HFFc6 (cell line): ENCODE measurements around the gene SLC47A1. TPM values are rescaled to one million over a fixed set of nuclear protein-coding genes. Genes with fewer than 3 reads are reported as not detected.
A peak's percentile ranks its signal among the peaks of the same experiment; 100 is the strongest.
"Not testable (repeated sequence)": the region's sequence is repeated elsewhere in the genome, so short reads cannot be mapped to it uniquely, and the experiment has no call there.

Experiments used
- DNase-seq: peaks from one replicate; pipeline ENCODE4 v3.0.0-alpha.2; 2018
- H3K27ac Mint-ChIP-seq: 2 replicates; pipeline ENCODE4 v1.8.0; 2020; ENCODE audit warnings: mild to moderate bottlenecking, mixed read lengths
- H3K27me3 Mint-ChIP-seq: 2 replicates; pipeline ENCODE4 v1.8.0; 2021; ENCODE audit warnings: mild to moderate bottlenecking, moderate library complexity, mixed read lengths; ENCODE audit not compliant: insufficient read depth
- H3K36me3 Mint-ChIP-seq: 2 replicates; pipeline ENCODE4 v1.8.0; 2021; ENCODE audit warnings: low read depth, mixed read lengths
- H3K4me1 Mint-ChIP-seq: 2 replicates; pipeline ENCODE4 v1.8.0; 2020; ENCODE audit warnings: low read depth, mixed read lengths
- H3K4me3 Mint-ChIP-seq: 2 replicates; pipeline ENCODE4 v1.8.0; 2020; ENCODE audit warnings: mild to moderate bottlenecking, moderate library complexity, mixed read lengths
- H3K9me3 Mint-ChIP-seq: 2 replicates; pipeline ENCODE4 v1.8.0; 2020; ENCODE audit warnings: mild to moderate bottlenecking, mixed read lengths
- CTCF ChIP-seq: fragments of 200-600 bp; sonication (generic); IDR thresholded peaks from 2 replicates; pipeline ENCODE4 v1.5.0; 2021; ENCODE audit warnings: antibody characterized with exemption, mild to moderate bottlenecking
- total RNA-seq, 6 experiments: library from RNA; stranded (reverse); fragmentation: NEBNext Ultra II Directional; extraction: Animal tissue kit (Norgen Biotek cat#: 25700); gene quantifications; 2 replicates in 1 of 6; 3 replicates in 5 of 6; pipeline ENCODE4 v1.2.3, GENCODE V29; 2021

SLC47A1 gene
- total RNA-seq, 6 experiments from 2014 or later = 0.14 TPM; not detected in 5

- Mint-ChIP-seq H3K36me3 (no peaks in the 10 kb centered on the region), H3K27ac (no peak overlapping the region), H3K9me3 (no peaks in the 10 kb centered on the region), H3K4me3 (no peak overlapping the region), H3K27me3 (peaks cover 18% of the 10 kb centered on the region), H3K4me1 (no peaks in the 10 kb centered on the region)
- no peak for DNase-seq
- TF ChIP-seq CTCF = no peak
These were observed 31.1 kb upstream of the SLC47A1 start for GRCh38 chr17:19502517-19502916.

GRCh38 chr17:19505561-19505960 lies 28.1 kb upstream of the SLC47A1 start:
- H3K27me3 Mint-ChIP-seq = peaks cover 20% of the 10 kb centered on the region
- H3K36me3 Mint-ChIP-seq, H3K9me3 Mint-ChIP-seq, H3K27ac Mint-ChIP-seq, H3K4me3 Mint-ChIP-seq, DNase-seq, H3K4me1 Mint-ChIP-seq: not testable (repeated sequence)

GRCh38 chr17:19507775-19508576 lies 25.7 kb upstream of the SLC47A1 start:
- no peaks in the 10 kb centered on the region; the same call in 1 of the 2 replicates for H3K9me3 Mint-ChIP-seq
- peak overlapping the region; percentile 86 for H3K4me3 Mint-ChIP-seq
- H3K36me3 Mint-ChIP-seq = no peaks in the 10 kb centered on the region
- no peak for TF ChIP-seq CTCF
- H3K27ac Mint-ChIP-seq = peak overlapping the region; percentile 21; the same call in 1 of the 2 replicates
- peaks cover 10% of the 10 kb centered on the region for H3K27me3 Mint-ChIP-seq
- H3K4me1 Mint-ChIP-seq = peaks cover 7% of the 10 kb centered on the region
- DNase-seq = peak; percentile 92

- H3K4me3 Mint-ChIP-seq = peak overlapping the region; percentile 86
- no peak for TF ChIP-seq CTCF
- no peak for DNase-seq
- peaks cover 7% of the 10 kb centered on the region for H3K4me1 Mint-ChIP-seq
- H3K9me3 Mint-ChIP-seq = no peaks in the 10 kb centered on the region; the same call in 1 of the 2 replicates
- H3K36me3 Mint-ChIP-seq = no peaks in the 10 kb centered on the region
- H3K27ac Mint-ChIP-seq = no peak overlapping the region; the same call in 1 of the 2 replicates
- peaks cover 10% of the 10 kb centered on the region for H3K27me3 Mint-ChIP-seq
These were observed 25.1 kb upstream of the SLC47A1 start for GRCh38 chr17:19508577-19508867.

GRCh38 chr17:19509281-19509852 lies 24.3 kb upstream of the SLC47A1 start:
- H3K27me3 Mint-ChIP-seq, H3K36me3 Mint-ChIP-seq, DNase-seq, H3K4me3 Mint-ChIP-seq, H3K9me3 Mint-ChIP-seq, H3K27ac Mint-ChIP-seq: not testable (repeated sequence)
- peaks cover 15% of the 10 kb centered on the region for H3K4me1 Mint-ChIP-seq

GRCh38 chr17:19510903-19511302 lies 22.8 kb upstream of the SLC47A1 start:
- Mint-ChIP-seq H3K4me1 (peaks cover 18% of the 10 kb centered on the region), H3K27me3 (peaks cover 10% of the 10 kb centered on the region), H3K4me3 (no peak overlapping the region), H3K36me3 (no peaks in the 10 kb centered on the region), H3K27ac (no peak overlapping the region), H3K9me3 (no peaks in the 10 kb centered on the region; the same call in 1 of the 2 replicates)
- TF ChIP-seq CTCF = no peak
- no peak for DNase-seq
